Measurements from ENCODE around the gene RNF43. TPM values are rescaled to one million over a fixed set of nuclear protein-coding genes. Genes with fewer than 3 reads are reported as not detected.

Gene RNF43
- total RNA-seq, 4 donors from 2014 or later: 46.9 to 104 (median 85.4) TPM

DNA sequence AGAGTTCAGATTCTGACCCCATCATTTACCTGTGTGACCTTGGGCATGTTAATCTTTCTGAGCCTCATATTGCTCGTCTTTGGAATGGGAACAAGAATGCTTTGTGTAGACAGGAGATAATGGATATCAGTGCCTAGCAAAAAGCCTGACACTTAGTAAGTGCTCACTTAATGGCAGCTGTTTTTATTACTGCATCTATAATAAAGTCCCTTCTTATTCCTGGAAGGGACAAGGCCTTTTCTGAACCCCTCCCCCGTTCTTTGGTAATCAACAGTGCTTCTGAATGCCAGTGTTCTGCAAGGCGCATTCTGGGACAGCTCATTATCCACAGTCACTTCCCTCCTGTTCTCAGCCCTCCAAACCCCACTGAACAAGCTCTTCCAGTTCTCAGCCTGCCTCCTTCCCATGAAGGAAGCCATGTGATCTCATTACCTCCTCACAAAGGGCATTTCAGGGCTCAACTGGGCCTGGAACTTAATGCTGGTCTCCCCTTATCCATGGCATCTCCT is 40.2 kb downstream of the RNF43 start:
- Histone ChIP-seq H3K27me3 (no peaks in the 10 kb centered on the region), H3K4me3 (no peak overlapping the region), H3K27ac (peak overlapping the region in 3 of 4 donors; percentile 15 to 79 (median 45)), H3K4me1 (peaks cover 0 to 67% (median 3%) of the 10 kb centered on the region in 4 donors), H3K36me3 (no peaks in the 10 kb centered on the region), H3K9me3 (no peaks in the 10 kb centered on the region)
- TF ChIP-seq, protein P1, sequence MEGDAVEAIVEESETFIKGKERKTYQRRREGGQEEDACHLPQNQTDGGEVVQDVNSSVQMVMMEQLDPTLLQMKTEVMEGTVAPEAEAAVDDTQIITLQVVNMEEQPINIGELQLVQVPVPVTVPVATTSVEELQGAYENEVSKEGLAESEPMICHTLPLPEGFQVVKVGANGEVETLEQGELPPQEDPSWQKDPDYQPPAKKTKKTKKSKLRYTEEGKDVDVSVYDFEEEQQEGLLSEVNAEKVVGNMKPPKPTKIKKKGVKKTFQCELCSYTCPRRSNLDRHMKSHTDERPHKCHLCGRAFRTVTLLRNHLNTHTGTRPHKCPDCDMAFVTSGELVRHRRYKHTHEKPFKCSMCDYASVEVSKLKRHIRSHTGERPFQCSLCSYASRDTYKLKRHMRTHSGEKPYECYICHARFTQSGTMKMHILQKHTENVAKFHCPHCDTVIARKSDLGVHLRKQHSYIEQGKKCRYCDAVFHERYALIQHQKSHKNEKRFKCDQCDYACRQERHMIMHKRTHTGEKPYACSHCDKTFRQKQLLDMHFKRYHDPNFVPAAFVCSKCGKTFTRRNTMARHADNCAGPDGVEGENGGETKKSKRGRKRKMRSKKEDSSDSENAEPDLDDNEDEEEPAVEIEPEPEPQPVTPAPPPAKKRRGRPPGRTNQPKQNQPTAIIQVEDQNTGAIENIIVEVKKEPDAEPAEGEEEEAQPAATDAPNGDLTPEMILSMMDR (IDR thresholded peaks at IDR 0.05): no peak
- no peak for TF ChIP-seq POLR2A (IDR thresholded peaks at IDR 0.05)
- DNase-seq: peak in 1 of 3 donors; percentile 58

DNA sequence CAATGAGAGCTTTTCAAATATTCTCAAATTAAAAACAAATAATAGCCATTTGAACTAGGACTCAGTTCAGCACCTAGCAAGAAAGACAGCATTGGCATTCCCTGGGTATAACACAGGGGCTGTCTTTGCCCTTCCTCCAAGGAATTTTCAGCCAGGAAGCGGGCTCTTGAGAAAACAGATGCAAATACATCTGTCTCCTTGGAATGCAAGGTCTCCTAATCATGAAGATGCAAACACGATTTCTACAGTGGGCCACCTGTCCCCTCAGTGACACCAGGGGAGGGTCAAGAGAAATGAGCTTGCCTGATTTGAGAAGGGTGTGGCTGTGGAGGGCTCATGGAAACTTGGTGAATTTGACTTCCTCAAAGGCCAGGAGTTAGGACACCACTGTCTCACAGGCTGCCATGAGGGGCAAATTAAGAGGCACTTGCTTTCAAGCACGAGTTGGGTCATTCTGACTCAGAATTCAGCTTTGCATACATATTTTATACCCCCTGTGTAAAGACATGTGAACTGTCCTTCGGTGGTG is 40.8 kb downstream of the RNF43 start:
- no peaks in the 10 kb centered on the region for H3K9me3 ChIP-seq
- DNase-seq: no peak
- peak overlapping the region in 3 of 4 donors; percentile 15 to 79 (median 45) for H3K27ac ChIP-seq
- no peak overlapping the region for H3K4me3 ChIP-seq
- no peaks in the 10 kb centered on the region for H3K27me3 ChIP-seq
- peaks cover 0 to 61% (median 0%) of the 10 kb centered on the region in 4 donors for H3K4me1 ChIP-seq
- TF ChIP-seq, protein P1 (IDR thresholded peaks at IDR 0.05): no peak
- TF ChIP-seq POLR2A (IDR thresholded peaks at IDR 0.05): no peak
- no peaks in the 10 kb centered on the region for H3K36me3 ChIP-seq

DNA sequence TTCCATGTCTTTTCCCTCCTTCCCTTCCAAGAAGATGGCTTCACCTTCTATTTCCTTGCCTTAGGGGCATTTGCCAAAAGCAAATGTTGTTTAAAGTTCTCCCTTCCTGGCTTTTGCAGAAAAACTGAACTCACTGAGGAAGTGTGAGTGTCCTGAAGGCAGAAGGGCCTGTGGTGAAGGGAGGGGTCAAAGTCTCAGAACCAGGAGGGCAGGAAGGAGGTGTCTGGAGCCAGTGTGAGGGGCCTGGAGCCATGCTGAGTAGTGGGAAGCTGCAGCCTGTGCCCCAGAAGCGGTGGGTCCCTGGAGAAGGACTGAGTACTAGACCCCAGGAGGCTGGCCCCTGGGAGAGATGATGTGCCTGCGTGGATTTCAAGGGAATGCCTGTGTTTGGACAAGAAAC is 41.5 kb downstream of the RNF43 start:
- no peak for TF ChIP-seq POLR2A (IDR thresholded peaks at IDR 0.05)
- TF ChIP-seq, protein P1 (IDR thresholded peaks at IDR 0.05): no peak
- Histone ChIP-seq H3K4me3 (no peak overlapping the region), H3K9me3 (no peaks in the 10 kb centered on the region), H3K4me1 (peaks cover 0 to 60% (median 0%) of the 10 kb centered on the region in 4 donors), H3K36me3 (no peaks in the 10 kb centered on the region), H3K27me3 (no peaks in the 10 kb centered on the region), H3K27ac (peak overlapping the region in 2 of 4 donors; percentile 28 to 76)
- DNase-seq: peak in 1 of 3 donors; percentile 57

DNA sequence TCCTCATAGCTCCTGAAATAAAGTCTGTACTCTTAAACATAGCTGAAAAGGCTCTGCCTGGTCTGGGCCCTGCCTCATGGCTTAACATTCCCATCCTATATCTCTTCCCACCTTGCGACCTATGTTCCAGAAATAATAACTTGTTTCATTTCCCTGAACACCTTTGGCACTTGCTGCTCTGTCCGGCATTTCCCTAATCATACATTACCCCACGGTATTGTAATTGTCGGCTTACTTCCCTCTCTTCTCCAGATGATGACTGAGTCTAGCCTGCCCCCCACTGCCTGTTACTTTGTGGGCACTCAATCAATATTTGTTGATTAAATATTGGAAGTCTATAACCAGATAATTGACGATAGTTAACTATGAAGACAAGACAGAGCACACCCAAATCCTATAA is 42.1 kb downstream of the RNF43 start:
- DNase-seq: no peak
- Histone ChIP-seq H3K36me3 (no peaks in the 10 kb centered on the region), H3K4me1 (peaks cover 0 to 60% (median 0%) of the 10 kb centered on the region in 4 donors), H3K27ac (peak overlapping the region in 2 of 4 donors; percentile 28 to 76), H3K27me3 (no peaks in the 10 kb centered on the region), H3K9me3 (no peaks in the 10 kb centered on the region), H3K4me3 (no peak overlapping the region)
- no peak for TF ChIP-seq POLR2A (IDR thresholded peaks at IDR 0.05)
- TF ChIP-seq, protein P1 (IDR thresholded peaks at IDR 0.05): peak in 3 of 6 experiments; percentile 21 to 44 (median 24)

GRCh38 chr17:58373923-58374322 is 43.4 kb downstream of the RNF43 start:
- DNase-seq: no peak
- TF ChIP-seq POLR2A (IDR thresholded peaks at IDR 0.05): no peak
- TF ChIP-seq, protein P1 (IDR thresholded peaks at IDR 0.05): no peak
- peaks cover 0 to 53% (median 3%) of the 10 kb centered on the region in 4 donors for H3K4me1 ChIP-seq

More at GRCh38 chr17:58373923-58374322, 43.4 kb downstream of the RNF43 start:
- Histone ChIP-seq H3K36me3 (no peaks in the 10 kb centered on the region), H3K27ac (no peak overlapping the region), H3K9me3 (no peaks in the 10 kb centered on the region), H3K4me3 (no peak overlapping the region), H3K27me3 (no peaks in the 10 kb centered on the region)
